Measurements from ENCODE around the gene MPV17. TPM values are rescaled to one million over a fixed set of nuclear protein-coding genes. Genes with fewer than 3 reads are reported as not detected.

Gene MPV17
- total and polyA plus RNA-seq, 2 donors (not counting 1 experiment from before 2014, with no cell fraction given), result 83.2 to 272 TPM

GRCh38 chr2:27282892-27283291 is 40.0 kb downstream of the MPV17 start:
- no peak overlapping the region for H2AFZ ChIP-seq (ENCODE audit: low read length)
- no peaks in the 10 kb centered on the region for H3K79me2 ChIP-seq (ENCODE audit: control insufficient read depth, insufficient read depth, low read length)
- no peak overlapping the region for H3K4me3 ChIP-seq (replicated peaks in 1 of 4; ENCODE audit: control extremely low read depth in 1 of 4, insufficient read depth in 1 of 4, low read depth in 3 of 4, low read length in 4 of 4)
- H4K20me1 ChIP-seq (ENCODE audit: control insufficient read depth, extremely low read depth, insufficient read depth, low read length), result no peaks in the 10 kb centered on the region
- DNase-seq (ENCODE audit: low read depth in 2 of 2), result no peak
- TF ChIP-seq, protein P1, sequence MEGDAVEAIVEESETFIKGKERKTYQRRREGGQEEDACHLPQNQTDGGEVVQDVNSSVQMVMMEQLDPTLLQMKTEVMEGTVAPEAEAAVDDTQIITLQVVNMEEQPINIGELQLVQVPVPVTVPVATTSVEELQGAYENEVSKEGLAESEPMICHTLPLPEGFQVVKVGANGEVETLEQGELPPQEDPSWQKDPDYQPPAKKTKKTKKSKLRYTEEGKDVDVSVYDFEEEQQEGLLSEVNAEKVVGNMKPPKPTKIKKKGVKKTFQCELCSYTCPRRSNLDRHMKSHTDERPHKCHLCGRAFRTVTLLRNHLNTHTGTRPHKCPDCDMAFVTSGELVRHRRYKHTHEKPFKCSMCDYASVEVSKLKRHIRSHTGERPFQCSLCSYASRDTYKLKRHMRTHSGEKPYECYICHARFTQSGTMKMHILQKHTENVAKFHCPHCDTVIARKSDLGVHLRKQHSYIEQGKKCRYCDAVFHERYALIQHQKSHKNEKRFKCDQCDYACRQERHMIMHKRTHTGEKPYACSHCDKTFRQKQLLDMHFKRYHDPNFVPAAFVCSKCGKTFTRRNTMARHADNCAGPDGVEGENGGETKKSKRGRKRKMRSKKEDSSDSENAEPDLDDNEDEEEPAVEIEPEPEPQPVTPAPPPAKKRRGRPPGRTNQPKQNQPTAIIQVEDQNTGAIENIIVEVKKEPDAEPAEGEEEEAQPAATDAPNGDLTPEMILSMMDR (conservative IDR thresholded peaks at IDR 0.05 in 1 of 2, IDR thresholded peaks at IDR 0.05 in 1 of 2; ENCODE audit: low read depth in 1 of 2, low read length in 2 of 2), result no peak
- TF ChIP-seq EZH2 (IDR thresholded peaks at IDR 0.05; ENCODE audit: low read length, missing control alignments), result no peak
- H3K9me3 ChIP-seq (ENCODE audit: control insufficient read depth, insufficient read depth, low read depth, low read length), result no peaks in the 10 kb centered on the region
- H3K4me1 ChIP-seq (ENCODE audit: control insufficient read depth, extremely low read depth, insufficient read depth, low read length), result peaks cover 7% of the 10 kb centered on the region
- no peaks in the 10 kb centered on the region for H3K36me3 ChIP-seq (ENCODE audit: control insufficient read depth, insufficient read depth, low read length)
- H3K27me3 ChIP-seq (ENCODE audit: control insufficient read depth, insufficient read depth, low read length), result no peaks in the 10 kb centered on the region
- H3K9ac ChIP-seq (ENCODE audit: insufficient read depth, low read length), result no peak overlapping the region
- H3K4me2 ChIP-seq (ENCODE audit: extremely low read depth, insufficient read depth, low read length), result no peak overlapping the region
- H3K27ac ChIP-seq (ENCODE audit: insufficient read depth, low read length), result no peak overlapping the region

- Histone ChIP-seq H3K4me1 (ENCODE audit: control insufficient read depth, extremely low read depth, insufficient read depth, low read length) (peaks cover 7% of the 10 kb centered on the region), H4K20me1 (ENCODE audit: control insufficient read depth, extremely low read depth, insufficient read depth, low read length) (no peaks in the 10 kb centered on the region), H2AFZ (ENCODE audit: low read length) (no peak within 1 kb of the TSS), H3K4me3 (replicated peaks in 1 of 4; ENCODE audit: control extremely low read depth in 1 of 4, insufficient read depth in 1 of 4, low read depth in 3 of 4, low read length in 4 of 4) (no peak within 1 kb of the TSS), H3K4me2 (ENCODE audit: extremely low read depth, insufficient read depth, low read length) (peak within 1 kb of the TSS; percentile 46), H3K27ac (ENCODE audit: insufficient read depth, low read length) (no peak within 1 kb of the TSS), H3K9me3 (ENCODE audit: control insufficient read depth, insufficient read depth, low read depth, low read length) (no peaks in the 10 kb centered on the region), H3K9ac (ENCODE audit: insufficient read depth, low read length) (no peak within 1 kb of the TSS), H3K36me3 (ENCODE audit: control insufficient read depth, insufficient read depth, low read length) (no peaks in the 10 kb centered on the region), H3K79me2 (ENCODE audit: control insufficient read depth, insufficient read depth, low read length) (no peaks in the 10 kb centered on the region), H3K27me3 (ENCODE audit: control insufficient read depth, insufficient read depth, low read length) (peaks cover 4% of the 10 kb centered on the region)
- no peak for TF ChIP-seq EZH2 (IDR thresholded peaks at IDR 0.05; ENCODE audit: low read length, missing control alignments)
- TF ChIP-seq, protein P1 (conservative IDR thresholded peaks at IDR 0.05 in 1 of 2, IDR thresholded peaks at IDR 0.05 in 1 of 2; ENCODE audit: low read depth in 1 of 2, low read length in 2 of 2), result no peak
- DNase-seq (ENCODE audit: low read depth in 2 of 2), result no peak
Measured at GRCh38 chr2:27281855-27282559, 40.9 kb downstream of the MPV17 start, which contains the start of gene TRIM54. Gene TRIM54 (plus strand): TSS chr2:27282429. CDS start chr2:27282732, 303 bp downstream.

DNA sequence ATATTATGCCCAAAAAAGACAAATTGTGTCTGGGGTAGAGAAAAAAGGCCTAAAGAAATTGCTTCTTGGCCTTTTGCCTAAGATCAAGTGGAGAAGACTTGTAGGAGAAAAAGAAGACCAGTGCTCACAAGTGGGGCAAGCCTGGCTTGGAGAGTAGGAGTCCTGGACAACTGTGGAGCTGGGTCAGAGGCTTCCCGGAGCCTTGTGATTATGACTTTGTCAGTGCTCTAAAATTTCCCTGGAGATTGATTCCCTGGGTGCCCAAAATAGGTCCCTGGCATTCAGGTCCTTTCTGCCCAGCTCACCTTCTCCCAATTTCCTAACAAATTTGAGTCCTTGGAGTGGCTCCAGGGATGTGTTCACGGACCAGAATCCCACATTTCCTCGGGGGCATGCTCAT is 41.5 kb downstream of the MPV17 start:
- Histone ChIP-seq H2AFZ (ENCODE audit: low read length) (no peak overlapping the region), H3K4me1 (ENCODE audit: control insufficient read depth, extremely low read depth, insufficient read depth, low read length) (peaks cover 7% of the 10 kb centered on the region), H3K27ac (ENCODE audit: insufficient read depth, low read length) (no peak overlapping the region), H3K36me3 (ENCODE audit: control insufficient read depth, insufficient read depth, low read length) (no peaks in the 10 kb centered on the region), H3K4me2 (ENCODE audit: extremely low read depth, insufficient read depth, low read length) (no peak overlapping the region), H3K79me2 (ENCODE audit: control insufficient read depth, insufficient read depth, low read length) (no peaks in the 10 kb centered on the region), H3K27me3 (ENCODE audit: control insufficient read depth, insufficient read depth, low read length) (peaks cover 7% of the 10 kb centered on the region), H3K4me3 (replicated peaks in 1 of 4; ENCODE audit: control extremely low read depth in 1 of 4, insufficient read depth in 1 of 4, low read depth in 3 of 4, low read length in 4 of 4) (no peak overlapping the region), H4K20me1 (ENCODE audit: control insufficient read depth, extremely low read depth, insufficient read depth, low read length) (no peaks in the 10 kb centered on the region), H3K9me3 (ENCODE audit: control insufficient read depth, insufficient read depth, low read depth, low read length) (no peaks in the 10 kb centered on the region), H3K9ac (ENCODE audit: insufficient read depth, low read length) (no peak overlapping the region)
- no peak for DNase-seq (ENCODE audit: low read depth in 2 of 2)
- no peak for TF ChIP-seq EZH2 (IDR thresholded peaks at IDR 0.05; ENCODE audit: low read length, missing control alignments)
- TF ChIP-seq, protein P1 (conservative IDR thresholded peaks at IDR 0.05 in 1 of 2, IDR thresholded peaks at IDR 0.05 in 1 of 2; ENCODE audit: low read depth in 1 of 2, low read length in 2 of 2), result no peak

Data from fibroblast of lung (primary cell).